ENCODE data around the gene LDLRAD4.

LDLRAD4 gene

GRCh38 chr18:13369353-13369752, 150.8 kb downstream of the LDLRAD4 start:
- ATAC-seq (ENCODE audit: insufficient read depth, low read depth) (0 out of 3 replicates have a peak, but pooled peaks have one; percentile 35), DNase-seq (no peak)
- H3K4me2 ChIP-seq (ENCODE audit: insufficient read depth, low read length): no peak overlapping the region
- no peak for TF ChIP-seq EZH2 (IDR thresholded peaks at IDR 0.05; ENCODE audit: borderline replicate concordance, low read depth, low read length, severe bottlenecking)
- TF ChIP-seq CTCF (IDR thresholded peaks at IDR 0.05; ENCODE audit: borderline replicate concordance, extremely low read depth, low read length, poor library complexity, severe bottlenecking): no peak
- H3K79me2 ChIP-seq (ENCODE audit: insufficient read depth, low read length): peaks cover 34% of the 10 kb centered on the region
- no peaks in the 10 kb centered on the region for H3K9me3 ChIP-seq (ENCODE audit: insufficient read depth, low read length, severe bottlenecking)
- 0 out of 2 replicates have a peak overlapping the region, but pooled peaks have one; percentile 8 for H3K27ac ChIP-seq (ENCODE audit: low read length)
- no peaks in the 10 kb centered on the region; the same call in 1 of the 2 replicates for H4K20me1 ChIP-seq (ENCODE audit: insufficient read depth, low read length)
- no peak overlapping the region for H2AFZ ChIP-seq (ENCODE audit: low read depth, low read length)
- H3K36me3 ChIP-seq (ENCODE audit: insufficient read depth, low read length): 0 out of 2 replicates have a peak, but pooled peaks cover 3% of the 10 kb centered on the region
- peaks cover 8% of the 10 kb centered on the region for H3K4me1 ChIP-seq (ENCODE audit: insufficient read depth, low read length)
- H3K27me3 ChIP-seq (ENCODE audit: insufficient read depth, low read length, poor library complexity): no peaks in the 10 kb centered on the region
- H3K4me3 ChIP-seq (ENCODE audit: low read depth in 1 of 2, low read length in 2 of 2): no peak overlapping the region
- no peak overlapping the region for H3K9ac ChIP-seq (ENCODE audit: low read depth, low read length)

DNA sequence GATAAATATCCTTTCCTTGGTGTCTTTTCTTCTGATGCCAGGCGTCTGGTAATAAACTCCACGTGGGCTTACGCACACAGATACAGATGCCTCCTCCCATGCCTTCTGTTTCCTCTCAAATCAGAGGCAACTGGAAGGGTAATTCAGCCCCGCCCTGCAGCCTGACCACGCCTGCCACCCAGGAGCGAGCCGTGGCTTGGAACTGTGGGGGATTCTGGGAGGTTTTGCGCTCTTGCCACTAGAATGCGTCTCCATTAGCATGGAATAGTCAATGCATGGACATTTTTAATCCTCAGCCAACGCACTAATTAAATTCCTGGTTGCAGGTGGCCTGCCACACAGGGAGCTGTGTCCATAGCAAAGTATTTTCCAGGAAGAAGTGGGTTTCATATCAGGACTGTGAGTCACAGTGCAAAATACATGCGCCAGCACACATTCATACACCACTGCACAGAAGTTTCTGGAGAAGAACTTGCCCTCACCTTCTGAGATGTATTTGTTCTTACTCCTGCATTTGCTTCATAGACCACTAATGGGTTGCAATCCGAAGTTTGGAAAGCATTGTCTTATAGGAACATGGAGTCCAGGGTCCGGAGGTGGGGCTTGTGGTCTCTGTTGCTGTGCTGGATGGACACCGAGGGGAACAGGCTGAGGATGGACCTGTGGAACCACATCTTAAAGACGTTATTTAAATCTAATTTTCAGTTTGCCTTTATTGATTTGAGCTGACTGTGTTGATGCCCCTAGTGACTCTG, 151.4 kb downstream of the LDLRAD4 start:
- Histone ChIP-seq H3K4me1 (ENCODE audit: insufficient read depth, low read length) (peaks cover 14% of the 10 kb centered on the region), H2AFZ (ENCODE audit: low read depth, low read length) (no peak overlapping the region), H3K27me3 (ENCODE audit: insufficient read depth, low read length, poor library complexity) (no peaks in the 10 kb centered on the region), H3K4me2 (ENCODE audit: insufficient read depth, low read length) (no peak overlapping the region), H4K20me1 (ENCODE audit: insufficient read depth, low read length) (no peaks in the 10 kb centered on the region; the same call in 1 of the 2 replicates), H3K9ac (ENCODE audit: low read depth, low read length) (no peak overlapping the region), H3K9me3 (ENCODE audit: insufficient read depth, low read length, severe bottlenecking) (no peaks in the 10 kb centered on the region), H3K79me2 (ENCODE audit: insufficient read depth, low read length) (peaks cover 37% of the 10 kb centered on the region), H3K27ac (ENCODE audit: low read length) (no peak overlapping the region), H3K4me3 (ENCODE audit: low read depth in 1 of 2, low read length in 2 of 2) (no peak overlapping the region), H3K36me3 (ENCODE audit: insufficient read depth, low read length) (0 out of 2 replicates have a peak, but pooled peaks cover 3% of the 10 kb centered on the region)
- ATAC-seq (ENCODE audit: insufficient read depth, low read depth) (0 out of 3 replicates have a peak, but pooled peaks have one; percentile 18), DNase-seq (no peak)
- TF ChIP-seq EZH2 (IDR thresholded peaks at IDR 0.05; ENCODE audit: borderline replicate concordance, low read depth, low read length, severe bottlenecking) (no peak), CTCF (IDR thresholded peaks at IDR 0.05; ENCODE audit: borderline replicate concordance, extremely low read depth, low read length, poor library complexity, severe bottlenecking) (no peak)

GRCh38 chr18:13370995-13371625, 152.6 kb downstream of the LDLRAD4 start:
- Histone ChIP-seq H3K9ac (ENCODE audit: low read depth, low read length) (no peak overlapping the region), H3K4me2 (ENCODE audit: insufficient read depth, low read length) (no peak overlapping the region)
- no peak for ATAC-seq (ENCODE audit: insufficient read depth, low read depth)

More at GRCh38 chr18:13370995-13371625, 152.6 kb downstream of the LDLRAD4 start:
- Histone ChIP-seq H3K9me3 (ENCODE audit: insufficient read depth, low read length, severe bottlenecking) (no peaks in the 10 kb centered on the region), H3K4me3 (ENCODE audit: low read depth in 1 of 2, low read length in 2 of 2) (no peak overlapping the region), H3K79me2 (ENCODE audit: insufficient read depth, low read length) (peaks cover 45% of the 10 kb centered on the region), H4K20me1 (ENCODE audit: insufficient read depth, low read length) (no peaks in the 10 kb centered on the region; the same call in none of the 2 replicates), H3K4me1 (ENCODE audit: insufficient read depth, low read length) (peaks cover 25% of the 10 kb centered on the region), H2AFZ (ENCODE audit: low read depth, low read length) (no peak overlapping the region), H3K27me3 (ENCODE audit: insufficient read depth, low read length, poor library complexity) (no peaks in the 10 kb centered on the region), H3K36me3 (ENCODE audit: insufficient read depth, low read length) (0 out of 2 replicates have a peak, but pooled peaks cover 3% of the 10 kb centered on the region), H3K27ac (ENCODE audit: low read length) (no peak overlapping the region)
- no peak for DNase-seq
- TF ChIP-seq EZH2 (IDR thresholded peaks at IDR 0.05; ENCODE audit: borderline replicate concordance, low read depth, low read length, severe bottlenecking): no peak
- no peak for TF ChIP-seq CTCF (IDR thresholded peaks at IDR 0.05; ENCODE audit: borderline replicate concordance, extremely low read depth, low read length, poor library complexity, severe bottlenecking)

Measured in DND-41 (cell line).